Measurements from ENCODE around the gene ATG16L1. TPM values are rescaled to one million over a fixed set of nuclear protein-coding genes. Genes with fewer than 3 reads are reported as not detected.

The ATG16L1 gene
- total and polyA plus RNA-seq, 9 of the 15 experiments (the other 6 are each of a cell fraction or from before 2014, with no cell fraction given) = 6.4 to 21.3 (median 17.2) TPM

DNA sequence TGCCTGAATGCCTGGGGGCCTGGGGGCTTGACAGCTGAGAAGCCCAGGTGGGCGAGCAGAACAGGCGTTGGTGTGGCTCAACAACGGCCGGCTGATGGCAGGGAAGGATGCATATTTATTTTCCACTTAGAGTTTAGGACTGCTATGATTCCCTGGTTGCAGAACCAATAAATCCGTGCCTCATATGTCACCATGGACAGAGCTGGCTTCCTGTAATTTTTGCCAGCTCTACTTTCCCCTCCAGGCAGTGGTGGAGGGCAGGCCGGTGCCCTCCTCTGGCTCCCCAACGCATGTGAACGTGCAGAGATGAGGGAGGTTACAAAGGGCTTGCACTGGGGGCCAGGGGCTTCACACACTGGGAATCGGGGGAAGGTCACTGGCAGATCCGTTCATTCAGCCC, 74.3 kb downstream of the ATG16L1 start:
- CTCF ChIA-PET (ENCODE audit: low intra/inter-chr PET ratio) = no interaction called here
- TF ChIP-seq HDGF (IDR thresholded peaks at IDR 0.05) = no peak
- TF ChIP-seq, protein P1, sequence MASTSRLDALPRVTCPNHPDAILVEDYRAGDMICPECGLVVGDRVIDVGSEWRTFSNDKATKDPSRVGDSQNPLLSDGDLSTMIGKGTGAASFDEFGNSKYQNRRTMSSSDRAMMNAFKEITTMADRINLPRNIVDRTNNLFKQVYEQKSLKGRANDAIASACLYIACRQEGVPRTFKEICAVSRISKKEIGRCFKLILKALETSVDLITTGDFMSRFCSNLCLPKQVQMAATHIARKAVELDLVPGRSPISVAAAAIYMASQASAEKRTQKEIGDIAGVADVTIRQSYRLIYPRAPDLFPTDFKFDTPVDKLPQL (IDR thresholded peaks at IDR 0.05; ENCODE audit: extremely low read depth, insufficient read length) = no peak
- no peak for TF ChIP-seq PPARD (CRISPR knock-in tag; IDR thresholded peaks at IDR 0.05)
- no peak for TF ChIP-seq FOXP1 (CRISPR knock-in tag; IDR thresholded peaks at IDR 0.05)
- no peak for TF ChIP-seq ZNF407 (IDR thresholded peaks at IDR 0.05; ENCODE audit: low read depth)
- no peak for TF ChIP-seq E2F6 (IDR thresholded peaks at IDR 0.05; ENCODE audit: borderline replicate concordance in 1 of 2, extremely low read depth in 1 of 2, insufficient read depth in 1 of 2, insufficient read length in 1 of 2, low read depth in 1 of 2, low read length in 1 of 2, poor library complexity in 1 of 2, severe bottlenecking in 1 of 2)
- no peak for TF ChIP-seq ZNF717 (CRISPR knock-in tag; IDR thresholded peaks at IDR 0.05)
- no peak for TF ChIP-seq ZNF384 (IDR thresholded peaks at IDR 0.05; ENCODE audit: low read depth, low read length)
- no peak for TF ChIP-seq MIER1 (IDR thresholded peaks at IDR 0.05; ENCODE audit: low read depth)
- no peak for TF ChIP-seq ETS2 (tag; IDR thresholded peaks at IDR 0.05; ENCODE audit: borderline replicate concordance, poor library complexity, severe bottlenecking)
- no peak for TF ChIP-seq KDM4B (IDR thresholded peaks at IDR 0.05; ENCODE audit: borderline replicate concordance in 2 of 2, low read depth in 1 of 2)
- TF ChIP-seq NR1H2 (CRISPR knock-in tag; IDR thresholded peaks at IDR 0.05) = no peak
- no peak for TF ChIP-seq HNRNPK (IDR thresholded peaks at IDR 0.05; ENCODE audit: low read depth, low read length, poor library complexity, severe bottlenecking)

More for the DNA sequence above, 74.3 kb downstream of the ATG16L1 start:
- no TSS peak for BruUV-seq (replicated peaks)
- ATAC-seq (no peak), FAIRE-seq (no peak), DNase-seq (ENCODE audit: extremely low read depth in 1 of 4, low spot score in 3 of 4) (no peak)
- Histone ChIP-seq H3K27me3 (ENCODE audit: control insufficient read depth in 2 of 2, insufficient read depth in 2 of 2, low read length in 2 of 2) (peaks cover 0 to 7% of the 10 kb centered on the region in 2 experiments; a peak in 2 of 5 replicates), H3K79me2 (ENCODE audit: control insufficient read depth, insufficient read depth, low read length) (no peaks in the 10 kb centered on the region), H3K4me3 (no peak overlapping the region), H3K4me1 (replicated peaks in 1 of 2; ENCODE audit: control insufficient read depth in 2 of 2, insufficient read depth in 2 of 2, low read length in 2 of 2) (peaks cover 0 to 9% of the 10 kb centered on the region in 2 experiments; a peak in 4 of 5 replicates), H4K20me1 (replicated peaks; ENCODE audit: control insufficient read depth, insufficient read depth, low read length) (no peaks in the 10 kb centered on the region), H3K9me1 (ENCODE audit: control insufficient read depth, insufficient read depth, low read length) (peaks cover 3% of the 10 kb centered on the region), H3K4me2 (ENCODE audit: insufficient read depth, low read length) (no peak overlapping the region), H3K27ac (ENCODE audit: extremely low read depth, low read depth, low read length) (no peak overlapping the region), H3K9me3 (replicated peaks; ENCODE audit: control insufficient read depth, insufficient read depth, low read depth, low read length) (no peaks in the 10 kb centered on the region), H3K36me3 (ENCODE audit: control insufficient read depth, insufficient read depth, low read length) (no peaks in the 10 kb centered on the region), H3K9ac (ENCODE audit: insufficient read depth in 1 of 2, low read depth in 2 of 2, low read length in 2 of 2) (no peak overlapping the region), H2AFZ (ENCODE audit: low read depth, low read length) (no peak overlapping the region)
- intact Hi-C loops (cut with micrococcal nuclease) (loop anchor here (2.0 kb wide), 1 partner anchor 59 kb away; no protein-coding TSS in a partner anchor), in situ Hi-C loops (cut with MboI) (no loop called here)
- POLR2A ChIA-PET = no interaction called here
- WGBS (ENCODE audit: insufficient coverage, low coverage, missing lambda C conversion rate) = 21% methylated on average over 5 of the region's 10 CpGs

All from K562 (cell line).